Limb (tissue), 2 donors: ENCODE measurements around the gene CDKAL1.
A peak's percentile ranks its signal among the peaks of the same experiment; 100 is the strongest.

Source experiments
- DNase-seq, 2 donors: peaks; one replicate each; pipeline ENCODE4 v3.0.0-alpha.2; 2016; ENCODE audit errors: extremely low spot score in 2 of 2

The CDKAL1 gene

GRCh38 chr6:21132856-21133838 lies 598.9 kb downstream of the CDKAL1 start:
- peak; percentile 50 to 64 for DNase-seq

- DNase-seq = no peak
These were observed 599.6 kb downstream of the CDKAL1 start for GRCh38 chr6:21133901-21134300.

- DNase-seq = no peak
These were observed 600.1 kb downstream of the CDKAL1 start for GRCh38 chr6:21134356-21134755.

- DNase-seq = no peak
These were observed 601.3 kb downstream of the CDKAL1 start for GRCh38 chr6:21135484-21136013.

GRCh38 chr6:21137700-21138335 lies 603.6 kb downstream of the CDKAL1 start:
- no peak for DNase-seq

- DNase-seq = no peak
These were observed 604.2 kb downstream of the CDKAL1 start for GRCh38 chr6:21138336-21139069.

- no peak for DNase-seq
These were observed 606.7 kb downstream of the CDKAL1 start for GRCh38 chr6:21140966-21141365.

- DNase-seq = no peak
These were observed 607.5 kb downstream of the CDKAL1 start for GRCh38 chr6:21141616-21142303.

GRCh38 chr6:21142741-21143140 lies 608.5 kb downstream of the CDKAL1 start:
- DNase-seq = no peak

GRCh38 chr6:21143645-21144044 lies 609.4 kb downstream of the CDKAL1 start:
- DNase-seq = no peak

GRCh38 chr6:21144928-21145327 lies 610.7 kb downstream of the CDKAL1 start:
- DNase-seq = no peak

- no peak for DNase-seq
These were observed 613.7 kb downstream of the CDKAL1 start for GRCh38 chr6:21147995-21148394.

- no peak for DNase-seq
These were observed 615.2 kb downstream of the CDKAL1 start for GRCh38 chr6:21149470-21149869.

- no peak for DNase-seq
These were observed 616.4 kb downstream of the CDKAL1 start for GRCh38 chr6:21150667-21151066.

- DNase-seq = no peak
These were observed 616.9 kb downstream of the CDKAL1 start for GRCh38 chr6:21151119-21151518.

- no peak for DNase-seq
These were observed 617.3 kb downstream of the CDKAL1 start for GRCh38 chr6:21151530-21151929.

GRCh38 chr6:21157186-21157929 lies 623.1 kb downstream of the CDKAL1 start:
- DNase-seq = peak in 1 of 2 donors; percentile 43

- DNase-seq = no peak
These were observed 623.9 kb downstream of the CDKAL1 start for GRCh38 chr6:21158149-21158548.

- no peak for DNase-seq
These were observed 624.6 kb downstream of the CDKAL1 start for GRCh38 chr6:21158873-21159272.

- no peak for DNase-seq
These were observed 625.2 kb downstream of the CDKAL1 start for GRCh38 chr6:21159465-21159864.
